Endothelial cell of umbilical vein (primary cell): ENCODE data around the gene PXMP2. TPM values are rescaled to one million over a fixed set of nuclear protein-coding genes. Genes with fewer than 3 reads are reported as not detected.

Experiments
- BruUV-seq: library from RNA; stranded (reverse); fragments of 400-500 nt; replicated peaks from 2 replicates; lab custom pipeline; 2021; lab: Mats Ljungman, UMichigan
- CTCF ChIA-PET: fragments of 300-600, 350-600 bp; sonication (Branson Sonifier 250); formaldehyde crosslinking; loops from one replicate; lab custom pipeline; 2021; ENCODE audit warnings: antibody characterized with exemption, inconsistent platforms; lab: Charles Lee
- POLR2A ChIA-PET: fragments of 300-600, 350-600 bp; sonication (Branson Sonifier 250); formaldehyde crosslinking; loops from one replicate; lab custom pipeline; 2021; ENCODE audit warnings: antibody characterized with exemption, inconsistent platforms; lab: Charles Lee
- DNase-seq: peaks from one replicate; pipeline ENCODE4 v3.0.0-alpha.2; 2011; ENCODE audit warnings: low read depth, low spot score
- FAIRE-seq: peaks from 2 replicates; lab custom pipeline; 2011; peaks lifted over from hg19 to GRCh38; lab: Jason Lieb, UNC
- H2AFZ ChIP-seq: 2 replicates; pipeline ENCODE4 v1.6.0; 2012; ENCODE audit warnings: low read depth, low read length, control low read depth, inconsistent platforms
- H3K27ac ChIP-seq: 2 replicates; pipeline ENCODE4 v1.5.1; 2011; ENCODE audit warnings: low read depth, mild to moderate bottlenecking, control low read depth, low read length, moderate library complexity; ENCODE audit not compliant: insufficient read depth
- H3K27me3 ChIP-seq, 2 experiments: 2 replicates each; pipeline versions ENCODE4 v1.6.0 to v1.6.1; 2011; ENCODE audit warnings: low read length in 2 of 2, mixed read lengths in 1 of 2; ENCODE audit not compliant: control insufficient read depth in 2 of 2, insufficient read depth in 2 of 2
- H3K36me3 ChIP-seq, 2 experiments: 2 replicates in 1 of 2; 3 replicates in 1 of 2; pipeline ENCODE4 v1.5.1; 2011; ENCODE audit warnings: low read length in 2 of 2, mild to moderate bottlenecking in 1 of 2, moderate library complexity in 1 of 2; ENCODE audit not compliant: control insufficient read depth in 2 of 2, insufficient read depth in 2 of 2; ENCODE audit errors: extremely low read depth in 1 of 2
- H3K4me1 ChIP-seq: 3 replicates; pipeline ENCODE4 v1.5.1; 2011; ENCODE audit warnings: mild to moderate bottlenecking, low read length; ENCODE audit not compliant: control insufficient read depth, insufficient read depth; ENCODE audit errors: extremely low read depth
- H3K4me2 ChIP-seq: 2 replicates; pipeline ENCODE4 v1.6.1; 2011; ENCODE audit warnings: low read length, control low read depth, mixed read lengths; ENCODE audit not compliant: insufficient read depth
- H3K4me3 ChIP-seq, 3 experiments: fragments of 200-600 bp in 1 of 3; sonication (generic), shearing (Covaris generic) in 1 of 3; replicated peaks in 1 of 3; 2 replicates each; pipeline ENCODE4 v1.5.1; 2011 to 2016; ENCODE audit warnings: control low read depth in 3 of 3, low read length in 3 of 3, mild to moderate bottlenecking in 2 of 3, inconsistent platforms in 1 of 3, low read depth in 1 of 3, moderate library complexity in 1 of 3; ENCODE audit not compliant: insufficient read depth in 1 of 3
- H3K79me2 ChIP-seq: 2 replicates; pipeline ENCODE4 v1.6.0; 2012; ENCODE audit warnings: low read length, inconsistent platforms; ENCODE audit not compliant: control insufficient read depth, insufficient read depth
- H3K9ac ChIP-seq: replicated peaks from 2 replicates; pipeline ENCODE3; 2011; ENCODE audit warnings: low read length, control low read depth; ENCODE audit not compliant: insufficient read depth; ENCODE audit errors: extremely low read depth
- H3K9me1 ChIP-seq: replicated peaks from 3 replicates; pipeline ENCODE4 v1.6.0; 2011; ENCODE audit warnings: mild to moderate bottlenecking, low read length; ENCODE audit not compliant: control insufficient read depth, insufficient read depth; ENCODE audit errors: extremely low read depth
- H3K9me3 ChIP-seq: replicated peaks from 2 replicates; pipeline ENCODE4 v1.5.1; 2012; ENCODE audit warnings: low read length, inconsistent platforms; ENCODE audit not compliant: control insufficient read depth, insufficient read depth
- H4K20me1 ChIP-seq: replicated peaks from 2 replicates; pipeline ENCODE3; 2011; ENCODE audit warnings: mild to moderate bottlenecking, low read length; ENCODE audit not compliant: control insufficient read depth, insufficient read depth; ENCODE audit errors: extremely low read depth
- GATA2 ChIP-seq: IDR thresholded peaks from 2 replicates; pipeline ENCODE4 v1.7.0; 2011; ENCODE audit warnings: low read depth, mild to moderate bottlenecking, moderate library complexity, mixed read lengths, low read length; ENCODE audit not compliant: insufficient read length, insufficient read depth
- JUN ChIP-seq: IDR thresholded peaks from 2 replicates; pipeline ENCODE4 v1.6.1; 2011; ENCODE audit warnings: borderline replicate concordance, low read depth; ENCODE audit not compliant: insufficient read length, insufficient read depth
- MYC ChIP-seq: IDR thresholded peaks from one replicate; pipeline ENCODE4 v1.6.1; 2011; ENCODE audit warnings: mild to moderate bottlenecking, low read depth, low read length
- POLR2A ChIP-seq: IDR thresholded peaks from 2 replicates; pipeline ENCODE4 v1.6.1; 2012; ENCODE audit warnings: low read depth, mild to moderate bottlenecking, control low read depth, low read length
- dilution Hi-C: fragments of 300-500 bp; cut with MboI; formaldehyde crosslinking; loops from one replicate; pipeline ENCODE4 v1.15.0; 2019; ENCODE audit warnings: low sequenced_read_pairs; ENCODE audit not compliant: extremely low pct_ligation_motif_present
- intact Hi-C: fragments of 100-400 bp; cut with micrococcal nuclease; formaldehyde crosslinking; loops from one replicate; pipeline ENCODE4 v1.10.0; 2022
- polyA plus RNA-seq, 4 experiments: library from polyadenylated mRNA; depleted of rRNA in 3 of 4; stranded (reverse) in 3 of 4; unstranded in 1 of 4; fragments of >200 nt; gene quantifications; 2 replicates each; pipeline versions ENCODE4 v1.2.1 to v1.2.3, GENCODE V29; 2011 to 2012; ENCODE audit warnings: missing spikeins in 1 of 4
- total RNA-seq: library from RNA; stranded (reverse); gene quantifications from 2 replicates; pipeline ENCODE4 v1.2.3, GENCODE V29; 2021
- TF ChIP-seq, protein P1 (sequence below), 2 donors: IDR thresholded peaks; 1 replicate in 1 of 2; 2 replicates in 1 of 2; pipeline ENCODE4 v1.5.1; 2011; ENCODE audit warnings: low read length in 2 of 2, mild to moderate bottlenecking in 2 of 2, moderate library complexity in 2 of 2, control low read depth in 1 of 2, inconsistent platforms in 1 of 2, low read depth in 1 of 2; ENCODE audit not compliant: insufficient read depth in 1 of 2; ENCODE audit errors: extremely low read depth in 1 of 2

The PXMP2 gene
- total and polyA plus RNA-seq, 2 donors (not counting 3 experiments of a cell fraction or from before 2014, with no cell fraction given), result 24.0 to 31.5 TPM

DNA sequence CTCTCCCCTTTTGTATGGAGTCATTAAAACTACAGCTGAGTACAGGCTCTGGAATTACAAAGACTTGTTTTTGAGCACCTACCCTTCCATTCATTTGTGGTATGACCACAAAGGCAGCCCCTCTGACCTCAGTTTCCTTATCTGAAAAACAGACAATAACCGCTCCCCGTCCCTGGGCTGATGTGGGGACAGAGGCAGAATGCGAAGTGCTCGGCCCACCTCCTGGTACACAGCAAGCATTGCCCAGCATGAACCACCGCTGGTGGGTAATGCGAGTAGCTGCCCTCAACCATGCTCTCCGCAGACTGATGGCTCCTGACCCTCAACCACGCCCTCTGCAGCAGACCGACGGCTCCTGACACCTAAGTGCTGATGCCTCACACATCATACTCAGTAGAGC, 46.5 kb upstream of the PXMP2 start:
- dilution Hi-C loops, result no loop called here
- POLR2A ChIA-PET, result no interaction called here
- Histone ChIP-seq H3K9ac (no peak overlapping the region), H3K9me3 (no peaks in the 10 kb centered on the region), H3K27ac (no peak overlapping the region), H2AFZ (no peak overlapping the region), H3K79me2 (no peaks in the 10 kb centered on the region), H3K4me2 (no peak overlapping the region), H4K20me1 (no peaks in the 10 kb centered on the region), H3K9me1 (no peaks in the 10 kb centered on the region), H3K27me3 (no peaks in the 10 kb centered on the region), H3K36me3 (peaks cover under 1 to 13% of the 10 kb centered on the region in 2 experiments), H3K4me1 (no peaks in the 10 kb centered on the region), H3K4me3 (no peak overlapping the region)
- CTCF ChIA-PET, result interaction anchor here (1.1 kb wide), 1 partner anchor 227 kb away, joined by 3 read pairs; no protein-coding TSS in a partner anchor
- FAIRE-seq, result no peak
- TF ChIP-seq JUN, result no peak
- TF ChIP-seq, protein P1, sequence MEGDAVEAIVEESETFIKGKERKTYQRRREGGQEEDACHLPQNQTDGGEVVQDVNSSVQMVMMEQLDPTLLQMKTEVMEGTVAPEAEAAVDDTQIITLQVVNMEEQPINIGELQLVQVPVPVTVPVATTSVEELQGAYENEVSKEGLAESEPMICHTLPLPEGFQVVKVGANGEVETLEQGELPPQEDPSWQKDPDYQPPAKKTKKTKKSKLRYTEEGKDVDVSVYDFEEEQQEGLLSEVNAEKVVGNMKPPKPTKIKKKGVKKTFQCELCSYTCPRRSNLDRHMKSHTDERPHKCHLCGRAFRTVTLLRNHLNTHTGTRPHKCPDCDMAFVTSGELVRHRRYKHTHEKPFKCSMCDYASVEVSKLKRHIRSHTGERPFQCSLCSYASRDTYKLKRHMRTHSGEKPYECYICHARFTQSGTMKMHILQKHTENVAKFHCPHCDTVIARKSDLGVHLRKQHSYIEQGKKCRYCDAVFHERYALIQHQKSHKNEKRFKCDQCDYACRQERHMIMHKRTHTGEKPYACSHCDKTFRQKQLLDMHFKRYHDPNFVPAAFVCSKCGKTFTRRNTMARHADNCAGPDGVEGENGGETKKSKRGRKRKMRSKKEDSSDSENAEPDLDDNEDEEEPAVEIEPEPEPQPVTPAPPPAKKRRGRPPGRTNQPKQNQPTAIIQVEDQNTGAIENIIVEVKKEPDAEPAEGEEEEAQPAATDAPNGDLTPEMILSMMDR (IDR thresholded peaks at IDR 0.05; ENCODE audit: extremely low read depth in 1 of 2, insufficient read depth in 1 of 2, low read depth in 1 of 2, low read length in 2 of 2), result no peak
- TF ChIP-seq POLR2A, result no peak
- TF ChIP-seq GATA2, result no peak
- no peak for TF ChIP-seq MYC
- intact Hi-C loops, result no loop called here
- no peak for DNase-seq
- BruUV-seq, result no TSS peak
